Posterior cingulate gyrus (tissue), 11 donors: ENCODE results near the gene LAMA2.
A peak's percentile ranks its signal among the peaks of the same experiment; 100 is the strongest.

ENCODE experiments used
- DNase-seq, 10 donors: peaks; one replicate each; pipeline versions ENCODE4 v3.0.0 to v3.0.0-alpha.2; 2020 to 2021; ENCODE audit warnings: mixed read lengths in 3 of 10
- intact Hi-C: fragments of 100-400 bp; cut with DNase I; formaldehyde crosslinking; loops from one replicate; pipeline ENCODE4 v1.15.1; 2023

LAMA2 gene

DNA sequence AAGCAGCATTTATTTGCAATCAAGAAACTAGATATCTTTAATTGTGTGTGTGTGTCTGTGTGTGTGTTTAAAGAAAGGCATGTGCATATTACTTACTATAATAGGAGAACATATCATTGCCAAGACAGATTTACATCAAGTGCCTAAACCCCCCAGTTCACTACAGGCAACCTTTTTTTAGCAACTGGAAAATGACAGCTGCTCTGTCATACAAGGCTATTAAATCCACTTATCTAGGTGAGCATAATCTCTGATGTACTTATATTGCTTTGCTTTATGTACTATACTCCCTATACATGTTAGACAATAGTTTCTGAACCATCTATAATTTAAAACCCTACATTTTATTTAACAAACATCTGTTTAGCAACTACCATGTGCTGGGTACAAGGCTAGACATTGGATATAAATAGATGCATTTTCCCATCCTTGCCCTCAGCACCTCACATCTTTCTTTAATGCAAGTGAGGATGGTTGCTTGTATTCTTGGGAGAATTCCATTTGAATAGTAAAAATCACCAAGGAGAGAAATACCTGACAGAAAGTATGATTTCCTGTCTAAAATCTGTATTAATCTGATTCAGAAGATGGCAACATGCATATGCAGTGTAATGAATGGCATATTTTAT is 398.3 kb downstream of the LAMA2 start:
- DNase-seq: no peak
- intact Hi-C loops: no loop called here

DNA sequence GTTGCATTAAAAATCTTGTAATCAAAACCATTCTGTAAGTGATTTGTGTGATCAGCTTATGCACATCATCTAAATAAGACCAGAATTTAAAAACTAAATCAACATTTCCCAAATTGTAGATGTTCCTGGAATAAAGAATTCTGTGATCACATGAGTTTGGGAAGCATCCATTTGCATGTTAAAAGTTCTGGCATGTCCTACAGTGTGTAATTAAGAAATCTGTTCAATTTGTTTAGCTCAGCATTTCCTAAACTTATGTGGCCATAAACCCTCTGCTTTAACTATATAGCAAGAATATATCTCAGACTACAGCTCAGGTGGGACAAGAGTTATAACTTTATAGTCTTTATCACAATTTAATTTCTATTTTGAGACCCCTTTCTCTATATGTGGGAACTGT is 399.1 kb downstream of the LAMA2 start:
- DNase-seq: no peak
- intact Hi-C loops: no loop called here

DNA sequence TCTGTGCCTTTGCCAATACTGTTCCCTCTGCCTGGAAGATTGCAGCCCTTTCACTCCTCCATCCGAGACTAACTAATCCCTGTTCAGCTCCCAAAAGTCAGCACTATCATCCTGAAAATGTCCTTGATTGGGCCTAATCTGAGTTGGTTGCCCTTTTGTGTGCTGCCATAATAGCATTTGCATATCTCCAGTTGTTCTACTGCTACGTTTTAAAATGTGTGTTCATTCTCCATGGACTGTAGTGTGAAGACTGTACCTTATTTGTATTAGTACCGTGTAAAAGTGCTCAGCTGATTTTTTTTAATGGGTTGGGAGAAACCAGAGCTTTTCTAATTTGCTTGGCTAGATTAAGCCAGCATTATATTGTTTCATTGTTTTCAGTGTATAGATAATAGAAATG is 401.3 kb downstream of the LAMA2 start:
- intact Hi-C loops: no loop called here
- DNase-seq: no peak

DNA sequence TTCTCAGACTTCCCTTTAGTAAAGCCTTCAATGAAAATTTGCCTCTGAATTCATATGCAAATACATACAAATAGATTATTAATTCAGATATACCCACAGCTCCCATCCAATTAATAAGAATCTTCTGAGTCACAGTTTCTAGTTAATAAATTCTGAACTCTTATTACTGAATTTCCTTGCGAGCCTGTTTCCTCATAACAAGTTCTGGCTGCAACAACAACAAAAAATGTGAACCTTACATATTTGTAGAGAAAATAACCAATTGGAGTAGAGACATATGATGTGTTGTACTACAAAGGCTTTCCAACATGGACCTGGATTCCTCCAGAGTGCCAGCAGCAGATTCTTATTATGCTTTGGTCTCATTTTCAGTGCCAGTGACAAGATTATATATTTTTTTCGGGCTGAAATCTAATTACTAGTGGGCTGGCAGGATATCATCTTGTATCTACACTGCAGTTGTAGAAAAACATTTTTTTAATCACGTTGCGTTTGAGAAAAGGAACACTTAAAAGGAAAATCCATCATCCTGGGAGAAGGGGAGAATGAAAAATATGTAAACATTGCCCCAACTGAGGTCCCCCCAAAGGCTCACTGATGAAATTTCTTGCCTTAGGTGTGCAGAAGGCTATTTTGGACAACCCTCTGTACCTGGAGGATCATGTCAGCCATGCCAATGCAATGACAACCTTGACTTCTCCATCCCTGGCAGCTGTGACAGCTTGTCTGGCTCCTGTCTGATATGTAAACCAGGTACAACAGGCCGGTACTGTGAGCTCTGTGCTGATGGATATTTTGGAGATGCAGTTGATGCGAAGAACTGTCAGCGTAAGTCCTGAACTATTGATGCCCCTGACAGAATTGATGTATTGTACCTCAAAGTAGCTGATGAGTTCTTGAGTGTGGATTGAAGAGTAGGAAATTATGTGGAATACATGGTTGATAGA is 404.6 kb downstream of the LAMA2 start:
- intact Hi-C loops: no loop called here
- no peak for DNase-seq

DNA sequence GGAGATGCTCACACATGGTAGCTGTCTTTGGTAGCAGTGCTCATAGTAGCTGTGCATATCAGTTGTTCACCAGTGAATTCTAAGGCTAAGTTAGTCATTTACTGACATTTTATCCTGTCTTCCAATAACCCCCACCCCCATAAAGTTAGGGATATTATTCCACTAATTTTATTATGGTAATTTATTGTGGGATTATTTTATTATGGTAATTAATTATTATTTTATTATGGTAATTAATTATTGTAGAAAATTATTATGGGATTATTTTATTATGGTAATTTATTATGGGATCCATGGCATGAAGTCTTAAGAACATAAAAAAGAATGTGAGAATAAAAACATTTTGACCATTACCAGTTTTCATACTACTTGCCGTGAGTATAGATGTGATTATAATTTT is 406.5 kb downstream of the LAMA2 start:
- no peak for DNase-seq
- intact Hi-C loops: no loop called here

DNA sequence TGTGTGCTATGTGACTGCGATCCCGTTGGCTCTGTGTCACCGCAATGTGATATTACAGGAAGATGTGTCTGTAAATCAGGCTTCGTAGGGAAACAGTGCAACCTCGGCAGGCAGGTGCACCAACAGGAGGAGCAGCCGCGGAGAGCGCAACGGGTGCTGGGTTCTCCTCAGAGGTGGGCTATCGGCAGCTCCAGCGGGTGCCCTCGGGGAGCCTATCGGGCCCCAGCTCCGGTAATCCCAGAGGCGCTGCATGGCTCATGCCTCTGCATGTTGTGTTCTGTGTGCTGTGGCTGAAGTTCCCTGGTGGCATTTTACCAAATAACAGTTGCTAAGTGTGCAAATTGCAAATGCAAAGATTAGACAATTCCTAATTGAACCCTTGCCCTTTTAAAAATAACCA is 409.9 kb downstream of the LAMA2 start:
- peak in 2 of 10 donors; percentile 72 to 83 for DNase-seq
- intact Hi-C loops: no loop called here

DNA sequence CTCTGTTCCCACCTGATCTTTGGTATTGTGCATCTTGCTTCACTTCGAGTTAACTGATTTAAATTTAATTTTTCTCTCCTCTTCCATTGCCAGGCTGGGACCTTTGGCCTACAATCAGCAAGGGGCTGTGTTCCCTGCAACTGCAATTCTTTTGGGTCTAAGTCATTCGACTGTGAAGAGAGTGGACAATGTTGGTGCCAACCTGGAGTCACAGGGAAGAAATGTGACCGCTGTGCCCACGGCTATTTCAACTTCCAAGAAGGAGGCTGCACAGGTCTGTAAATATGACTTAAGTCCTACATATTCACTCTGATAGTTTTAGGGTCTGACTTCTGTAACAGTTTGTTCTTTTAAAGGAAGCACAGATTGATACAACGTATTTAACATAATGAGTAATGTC is 414.7 kb downstream of the LAMA2 start:
- intact Hi-C loops: no loop called here
- DNase-seq: no peak

DNA sequence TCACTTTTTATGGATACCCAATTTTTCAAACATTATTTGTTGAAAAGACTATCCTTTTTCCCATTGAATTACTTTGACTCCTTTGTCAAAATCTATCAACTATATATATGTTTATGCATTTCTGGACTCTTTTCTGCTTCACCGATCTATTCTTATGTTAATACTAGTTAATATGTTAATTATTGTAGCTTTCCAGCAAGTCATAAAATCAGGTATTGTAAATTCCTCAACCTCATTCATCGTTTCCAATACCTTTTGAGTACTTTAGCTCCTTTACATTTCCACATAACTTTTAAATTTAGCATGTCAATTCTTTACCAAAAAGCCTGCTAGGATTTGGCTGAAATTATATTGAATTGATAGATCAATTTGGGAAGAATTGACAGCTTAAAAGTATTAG is 419.7 kb downstream of the LAMA2 start:
- intact Hi-C loops: no loop called here
- no peak for DNase-seq

DNA sequence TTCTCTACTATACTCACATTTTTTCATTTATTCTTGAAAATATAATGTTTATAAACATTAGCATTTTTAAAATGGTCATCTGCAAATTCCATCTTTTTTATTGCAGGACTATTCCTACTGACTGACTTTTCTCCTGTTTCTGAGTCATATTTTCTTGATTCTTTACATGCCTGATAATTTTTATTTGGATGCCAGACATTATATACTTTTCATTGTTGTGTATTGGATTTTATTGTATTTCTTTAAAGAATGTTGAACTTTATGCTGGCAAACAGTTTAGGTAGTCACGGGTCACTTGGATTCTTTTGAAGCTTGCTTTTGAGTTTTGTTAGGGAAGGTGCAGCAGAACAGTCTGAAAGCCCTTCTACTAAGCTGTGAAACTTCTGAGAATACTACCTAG is 423.9 kb downstream of the LAMA2 start:
- DNase-seq: no peak
- intact Hi-C loops: no loop called here

DNA sequence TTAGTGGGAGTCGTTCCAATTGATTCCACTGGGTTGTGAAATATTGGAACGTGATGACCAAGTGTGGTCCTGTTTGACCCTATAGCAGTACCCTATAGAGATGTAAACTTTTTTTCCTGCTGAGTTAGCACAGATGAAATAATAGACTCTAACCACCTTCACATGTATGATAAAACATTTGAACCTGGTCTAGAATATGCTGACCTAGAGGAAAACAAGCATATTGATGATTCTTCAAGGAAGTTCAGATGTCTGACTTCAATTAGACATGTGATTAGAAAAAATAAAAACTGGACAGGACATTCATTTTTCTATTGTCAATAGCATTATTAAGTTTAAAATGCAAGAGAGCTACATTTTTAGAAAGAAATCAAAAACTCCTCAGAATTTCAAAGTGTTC is 424.9 kb downstream of the LAMA2 start:
- intact Hi-C loops: no loop called here
- DNase-seq: no peak

DNA sequence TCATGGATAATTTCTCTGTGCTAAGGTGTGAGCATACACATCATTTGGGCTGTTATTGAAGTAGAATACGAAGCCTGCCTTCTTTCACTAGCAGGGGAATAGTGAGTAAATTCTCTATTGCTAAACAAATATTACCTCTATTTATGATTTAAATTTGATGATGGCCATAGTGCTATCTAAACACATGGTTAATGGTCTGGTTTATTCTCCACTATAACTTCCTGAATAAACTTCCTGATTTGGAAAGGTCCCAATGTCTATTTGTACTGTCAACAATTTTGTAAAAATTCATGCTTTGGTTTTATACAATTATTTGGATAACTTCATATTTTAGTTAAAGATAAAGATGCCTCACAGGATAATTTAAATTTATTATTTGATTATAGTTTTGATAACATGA is 426.2 kb downstream of the LAMA2 start:
- no peak for DNase-seq
- intact Hi-C loops: no loop called here

DNA sequence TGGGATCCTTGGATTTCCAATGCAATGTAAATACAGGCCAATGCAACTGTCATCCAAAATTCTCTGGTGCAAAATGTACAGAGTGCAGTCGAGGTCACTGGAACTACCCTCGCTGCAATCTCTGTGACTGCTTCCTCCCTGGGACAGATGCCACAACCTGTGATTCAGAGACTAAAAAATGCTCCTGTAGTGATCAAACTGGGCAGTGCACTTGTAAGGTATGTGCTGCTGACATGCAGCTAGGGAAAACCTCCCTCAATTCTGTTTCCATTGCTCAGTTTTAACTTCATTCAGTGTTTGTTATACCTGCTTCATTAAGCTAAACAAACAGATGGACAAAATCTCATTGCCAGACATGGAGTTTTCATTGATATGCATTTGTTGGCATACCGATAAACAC is 429.9 kb downstream of the LAMA2 start:
- DNase-seq: no peak
- intact Hi-C loops: no loop called here

DNA sequence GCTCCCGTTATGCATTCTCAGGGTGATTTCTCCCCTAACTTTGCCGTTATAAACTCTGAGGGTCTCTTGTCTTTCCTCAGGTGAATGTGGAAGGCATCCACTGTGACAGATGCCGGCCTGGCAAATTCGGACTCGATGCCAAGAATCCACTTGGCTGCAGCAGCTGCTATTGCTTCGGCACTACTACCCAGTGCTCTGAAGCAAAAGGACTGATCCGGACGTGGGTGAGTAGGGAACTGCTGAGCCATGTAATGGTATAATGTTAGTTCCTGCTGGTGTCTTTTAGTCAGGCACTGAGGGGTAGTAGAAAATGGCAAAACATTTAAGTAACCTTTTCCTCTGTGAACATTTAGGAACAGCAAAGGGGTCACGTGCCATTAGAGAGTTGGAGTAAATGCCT is 431.6 kb downstream of the LAMA2 start:
- peak in 7 of 10 donors; percentile 11 to 88 (median 40) for DNase-seq

DNA sequence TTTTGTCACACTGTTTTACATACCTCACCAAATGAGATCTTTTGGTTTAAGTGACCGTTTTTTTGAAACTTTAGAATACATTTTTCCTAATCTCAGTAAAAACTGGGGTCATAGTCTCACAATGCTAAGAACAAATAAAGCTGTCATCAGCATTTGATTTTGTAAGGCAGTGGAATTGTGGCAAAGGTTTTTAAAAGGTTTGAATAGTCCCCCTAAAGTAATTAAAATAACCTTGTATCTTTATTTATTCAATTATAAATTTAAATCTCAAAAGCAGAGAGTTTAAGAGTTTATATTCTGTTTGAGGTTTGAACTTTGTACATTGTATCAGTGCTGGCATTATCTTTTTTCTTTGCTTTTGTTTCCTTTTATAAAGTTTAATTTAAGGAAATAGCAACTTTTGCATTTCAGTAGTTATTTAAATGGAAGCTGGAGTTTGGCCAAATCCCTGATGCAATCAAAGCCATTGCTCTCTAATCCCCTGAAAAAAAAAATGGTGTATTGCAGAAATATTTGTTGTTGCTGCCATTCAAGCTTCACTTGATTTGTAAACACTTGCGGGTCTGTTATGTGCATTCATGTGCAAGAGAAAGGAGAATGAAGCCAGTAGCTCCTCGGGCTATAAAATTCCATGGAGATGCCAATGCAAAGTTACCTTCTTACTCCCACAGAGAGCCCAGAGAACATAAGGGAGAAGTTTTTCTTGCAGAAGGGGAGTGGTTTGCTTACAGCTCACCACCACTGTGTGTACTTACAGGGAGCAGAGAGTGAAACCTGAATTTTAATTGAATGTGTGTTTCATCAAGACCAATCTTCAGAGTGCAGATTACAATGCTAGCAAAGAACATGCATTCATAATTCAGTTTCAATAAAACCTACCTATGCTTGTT is 435.2 kb downstream of the LAMA2 start:
- intact Hi-C loops: no loop called here
- no peak for DNase-seq

More for the DNA sequence above, 431.6 kb downstream of the LAMA2 start:
- intact Hi-C loops: no loop called here

DNA sequence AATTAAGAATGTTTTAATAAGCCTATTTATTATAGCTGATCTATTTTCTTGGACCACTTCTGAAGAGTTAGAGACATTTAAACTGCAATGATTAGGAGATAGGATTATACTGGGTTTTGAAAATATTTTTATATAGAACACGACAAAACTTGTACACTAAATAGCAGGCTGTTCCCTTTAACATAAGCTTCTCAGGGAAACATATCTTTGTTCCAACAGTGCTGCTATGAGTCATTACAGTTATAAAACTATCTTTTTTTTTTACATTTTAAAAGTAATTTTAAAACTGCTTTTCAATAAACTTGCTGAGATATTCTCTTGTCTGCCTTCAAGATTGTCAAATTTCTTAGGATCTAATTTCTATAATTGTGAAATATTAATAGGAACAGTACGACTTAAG is 438.0 kb downstream of the LAMA2 start:
- DNase-seq: no peak
- intact Hi-C loops: no loop called here

DNA sequence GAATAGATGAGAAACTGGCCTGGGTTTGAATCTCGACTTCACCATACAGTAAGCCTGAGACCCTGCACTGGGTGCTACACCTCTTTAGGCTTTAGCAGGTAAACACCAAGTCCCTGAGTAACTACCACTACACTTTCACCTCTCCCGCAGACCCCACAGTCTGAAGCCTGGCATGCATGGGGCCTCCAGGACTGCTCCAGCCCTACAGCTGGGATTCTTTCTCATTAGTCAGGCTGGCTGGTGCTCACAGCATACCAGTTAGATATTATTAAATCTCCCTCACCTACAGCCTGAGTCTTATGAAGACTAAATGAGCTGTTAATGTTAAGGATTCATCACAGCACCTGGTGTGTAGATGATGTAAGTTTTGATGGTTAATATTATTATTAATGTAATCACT is 438.4 kb downstream of the LAMA2 start:
- intact Hi-C loops: no loop called here
- DNase-seq: no peak

DNA sequence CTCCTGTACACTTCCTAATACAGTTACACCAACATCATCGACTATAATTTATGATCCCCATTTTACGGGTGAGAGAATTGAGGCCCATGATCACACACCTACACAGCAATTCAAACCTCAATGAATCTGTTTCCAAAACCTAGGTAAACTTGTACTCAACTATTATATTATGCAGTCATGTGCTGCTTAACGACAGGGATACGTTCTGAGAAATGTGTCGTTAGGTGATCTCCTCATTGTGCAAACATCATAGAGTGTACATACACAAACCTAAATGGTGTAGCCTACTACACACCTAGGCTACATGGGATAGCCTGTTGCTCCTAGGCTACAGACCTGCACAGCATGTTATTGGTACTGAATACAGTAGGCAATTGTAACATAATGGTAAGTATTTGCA is 441.4 kb downstream of the LAMA2 start:
- intact Hi-C loops: no loop called here
- DNase-seq: no peak

DNA sequence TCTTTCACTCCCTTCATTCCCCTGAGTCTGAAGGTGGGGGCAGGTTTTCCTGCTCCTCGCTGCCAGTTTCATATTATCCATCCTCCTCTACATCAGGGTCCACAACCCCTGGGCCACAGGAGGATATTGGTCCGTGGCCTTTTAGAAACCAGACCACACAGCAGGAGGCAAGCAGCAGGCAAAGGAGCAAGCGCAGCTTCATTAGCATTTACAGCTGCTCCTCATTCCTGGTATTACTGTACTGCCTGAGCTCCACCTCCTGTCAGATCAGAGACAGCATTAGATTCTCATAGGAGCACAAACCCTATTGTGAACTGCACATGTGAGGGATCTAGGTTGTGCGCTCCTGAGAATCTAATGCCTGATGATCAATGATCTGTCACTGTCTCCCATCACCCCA is 446.7 kb downstream of the LAMA2 start:
- DNase-seq: no peak
- intact Hi-C loops: no loop called here

DNA sequence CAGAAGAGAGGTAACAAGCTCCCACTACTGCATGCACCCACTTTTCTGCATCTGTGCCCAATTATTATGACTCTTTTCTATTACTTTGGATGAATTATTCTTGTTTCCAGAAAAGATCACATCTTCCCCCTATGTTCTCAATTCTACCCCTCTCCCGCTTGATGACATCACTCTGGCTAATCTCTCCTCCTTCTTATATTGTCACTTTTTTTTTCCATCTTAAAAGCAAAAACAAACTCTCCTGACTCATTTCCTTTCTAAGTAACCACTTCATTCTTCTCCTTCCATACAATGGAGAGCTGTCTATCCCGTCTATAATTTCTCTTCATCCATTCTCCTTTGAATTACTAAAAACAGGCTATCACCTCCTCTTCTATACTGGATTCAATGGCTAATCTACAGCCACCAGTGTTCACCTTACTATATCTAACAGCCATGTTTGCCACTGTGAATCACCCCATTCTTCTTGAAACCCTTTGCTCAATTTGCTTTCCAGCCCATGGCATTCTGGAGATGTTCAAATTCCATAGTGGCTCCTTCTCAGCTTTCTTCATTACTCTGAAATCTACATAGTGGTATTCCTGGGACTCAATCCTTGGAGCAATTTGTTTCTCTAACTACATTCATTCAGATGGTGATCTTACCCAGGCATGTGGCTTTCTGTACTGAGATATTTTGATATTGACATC is 448.7 kb downstream of the LAMA2 start:
- no peak for DNase-seq
- intact Hi-C loops: no loop called here

DNA sequence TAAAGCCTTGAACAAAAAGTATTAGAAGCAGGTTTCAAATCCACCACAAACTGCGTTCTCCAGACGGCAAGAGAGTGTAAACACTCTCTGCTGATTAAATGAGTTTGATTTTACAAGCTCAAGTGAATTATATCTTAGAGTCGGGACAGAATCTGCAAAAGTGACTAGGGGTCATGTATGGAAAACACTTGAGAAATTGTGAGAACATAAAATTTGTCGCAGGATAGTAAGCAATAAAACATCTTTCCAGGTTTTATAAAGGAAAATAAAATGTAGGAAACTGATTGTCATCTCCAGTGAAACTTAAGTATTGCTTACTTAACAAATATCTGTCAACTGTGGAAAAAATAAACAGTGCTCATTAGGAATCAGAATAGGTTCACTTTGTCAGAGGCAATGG is 452.9 kb downstream of the LAMA2 start:
- intact Hi-C loops: no loop called here
- no peak for DNase-seq

DNA sequence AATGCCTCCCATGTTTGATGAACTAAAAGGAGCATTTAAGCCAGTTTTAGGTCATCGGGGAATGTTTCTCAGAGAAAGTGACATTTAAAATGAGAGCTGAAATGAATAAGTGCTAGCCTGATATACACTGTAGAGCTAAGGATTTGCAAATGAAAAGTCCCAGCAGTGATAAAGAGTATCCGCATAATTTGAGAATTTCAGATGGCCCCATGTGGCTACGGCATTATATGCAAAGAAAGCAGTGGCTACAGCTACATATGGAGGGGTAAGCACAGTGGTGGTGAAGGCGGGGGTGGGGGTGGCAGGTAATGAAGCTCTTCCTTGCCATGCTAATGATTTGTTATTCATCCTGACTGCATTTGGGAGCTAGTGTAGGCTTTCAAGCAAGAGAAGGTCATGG is 455.7 kb downstream of the LAMA2 start:
- DNase-seq: no peak
- intact Hi-C loops: no loop called here
